Karpas-422 (cell line): ENCODE results near the gene FRMD6. TPM values are rescaled to one million over a fixed set of nuclear protein-coding genes. Genes with fewer than 3 reads are reported as not detected.

Experiments used
- DNase-seq: peaks from one replicate; pipeline ENCODE4 v3.0.0-alpha.2; 2015
- H2AFZ ChIP-seq: fragments of 200-600 bp; sonication (generic); 2 replicates; pipeline ENCODE4 v1.6.1; 2014; ENCODE audit warnings: antibody characterized with exemption, low read length, mixed read lengths
- H3K27ac ChIP-seq: fragments of 200-600 bp; sonication (generic); 2 replicates; pipeline ENCODE4 v1.5.1; 2014; ENCODE audit warnings: mild to moderate bottlenecking, low read length, moderate library complexity
- H3K27me3 ChIP-seq: fragments of 200-600 bp; sonication (generic); 2 replicates; pipeline ENCODE4 v1.6.1; 2014; ENCODE audit warnings: low read length, mixed read lengths
- H3K36me3 ChIP-seq: fragments of 200-600 bp; sonication (generic); 2 replicates; pipeline ENCODE4 v1.6.1; 2014; ENCODE audit warnings: low read length, mixed read lengths; ENCODE audit not compliant: insufficient read depth
- H3K4me1 ChIP-seq: fragments of 200-600 bp; sonication (generic); 2 replicates; pipeline ENCODE4 v1.6.1; 2014; ENCODE audit warnings: mild to moderate bottlenecking, low read length, mixed read lengths
- H3K4me2 ChIP-seq: fragments of 200-600 bp; sonication (generic); 2 replicates; pipeline ENCODE4 v1.6.1; 2014; ENCODE audit warnings: low read length, low read depth, mild to moderate bottlenecking; ENCODE audit not compliant: poor library complexity, severe bottlenecking
- H3K4me3 ChIP-seq: fragments of 200-600 bp; sonication (generic); 2 replicates; pipeline ENCODE4 v1.5.1; 2014; ENCODE audit warnings: mild to moderate bottlenecking, antibody characterized with exemption, low read length, mixed read lengths
- H3K79me2 ChIP-seq: fragments of 200-600 bp; sonication (generic); 2 replicates; pipeline ENCODE4 v1.6.1; 2014; ENCODE audit warnings: mild to moderate bottlenecking, low read length, mixed read lengths
- H3K9ac ChIP-seq: fragments of 200-600 bp; sonication (generic); 2 replicates; pipeline ENCODE4 v1.6.0; 2014; ENCODE audit warnings: low read length
- H3K9me2 ChIP-seq: fragments of 200-600 bp; sonication (generic), shearing (Covaris generic); replicated peaks from 2 replicates; pipeline ENCODE4 v1.6.0; 2014; ENCODE audit warnings: mild to moderate bottlenecking, low read length, moderate library complexity; ENCODE audit not compliant: insufficient read depth
- H3K9me3 ChIP-seq: fragments of 300-700, 200-600 bp; sonication (generic); 2 replicates; pipeline ENCODE4 v1.6.1; 2014; ENCODE audit warnings: low read length, mixed read lengths
- H4K20me1 ChIP-seq: fragments of 200-600 bp; sonication (generic); 2 replicates; pipeline ENCODE4 v1.6.1; 2014; ENCODE audit warnings: mild to moderate bottlenecking, antibody characterized with exemption, low read length, low read depth; ENCODE audit not compliant: insufficient read depth
- small RNA-seq: library from RNA; depleted of rRNA; stranded (forward); fragments of <200 nt; gene quantifications from one replicate; pipeline ENCODE3, GENCODE V24; 2014
- total RNA-seq: library from RNA; depleted of rRNA; stranded (reverse); fragments of >200 nt; shearing (Covaris generic); gene quantifications from 2 replicates; pipeline ENCODE4 v1.2.3, GENCODE V29; 2014; ENCODE audit warnings: low replicate concordance; rRNA removed

FRMD6 gene
- total RNA-seq, 1 experiment from 2014 or later: 0.37 TPM

GRCh38 chr14:51780006-51780692, 128.4 kb downstream of the FRMD6 start:
- peak overlapping the region; percentile 51; the same call in 1 of the 2 replicates for H2AFZ ChIP-seq
- H3K4me3 ChIP-seq: peak overlapping the region; percentile 19; the same call in 1 of the 2 replicates
- peak overlapping the region; percentile 31; the same call in 1 of the 2 replicates for H3K9ac ChIP-seq
- H3K36me3 ChIP-seq: no peaks in the 10 kb centered on the region
- H3K79me2 ChIP-seq: no peaks in the 10 kb centered on the region
- peak; percentile 95 for DNase-seq
- H3K27ac ChIP-seq: no peak overlapping the region
- H3K27me3 ChIP-seq: peaks cover under 1% of the 10 kb centered on the region; the same call in 1 of the 2 replicates
- 0 out of 2 replicates have a peak, but pooled peaks cover 3% of the 10 kb centered on the region for H4K20me1 ChIP-seq
- peaks cover 26% of the 10 kb centered on the region for H3K4me1 ChIP-seq
- no peaks in the 10 kb centered on the region for H3K9me2 ChIP-seq
- no peaks in the 10 kb centered on the region for H3K9me3 ChIP-seq
- peak overlapping the region; percentile 47 for H3K4me2 ChIP-seq

Small RNA genes within 50 kb of the gene (small RNA-seq; reads per million reads assigned to genes)
- gene OR7E159P: not detected
- not detected for gene RNA5SP385
- gene RNU6-301P: not detected

Other genes starting within 250 kb of the FRMD6 start
- 212 and 351 TPM in 2 replicates for gene GNG2, start 208.7 kb downstream of the FRMD6 start, total RNA-seq